Astrocyte (in vitro differentiated cells and primary cell): Measurements from ENCODE around the gene NLRP11.
"Not testable (repeated sequence)": the region's sequence is repeated elsewhere in the genome, so short reads cannot be mapped to it uniquely, and the experiment has no call there.

Experiments used
- EZH2 ChIP-seq: IDR thresholded peaks from 2 replicates; pipeline ENCODE4 v1.6.1; 2012; ENCODE audit warnings: mild to moderate bottlenecking, low read length, inconsistent platforms; ENCODE audit not compliant: insufficient read depth
- TF ChIP-seq, protein P1 (sequence below): IDR thresholded peaks from 2 replicates; pipeline ENCODE4 v1.5.1; 2011; ENCODE audit warnings: low read depth, mild to moderate bottlenecking, inconsistent platforms, low read length, moderate library complexity; ENCODE audit not compliant: insufficient read depth

DNA sequence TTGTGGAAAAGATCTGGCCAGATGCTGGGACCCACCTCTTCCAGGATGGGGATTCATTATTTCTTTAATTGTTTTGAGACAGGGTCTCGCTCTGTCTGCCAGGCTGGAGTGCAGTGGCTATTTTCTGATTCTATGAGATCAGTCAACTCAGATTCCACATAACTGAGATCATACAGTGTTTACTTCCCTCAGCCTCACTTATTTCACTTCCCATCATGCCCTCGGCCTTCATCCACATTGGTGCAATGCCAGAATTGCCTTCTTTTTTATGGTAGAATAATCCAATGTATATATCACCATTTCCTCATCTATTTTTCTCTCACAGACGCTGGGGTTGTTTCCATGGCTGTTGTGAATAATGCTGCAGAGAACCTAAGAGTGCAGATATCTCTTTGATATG, 62.2 kb downstream of the NLRP11 start:
- TF ChIP-seq, protein P1, sequence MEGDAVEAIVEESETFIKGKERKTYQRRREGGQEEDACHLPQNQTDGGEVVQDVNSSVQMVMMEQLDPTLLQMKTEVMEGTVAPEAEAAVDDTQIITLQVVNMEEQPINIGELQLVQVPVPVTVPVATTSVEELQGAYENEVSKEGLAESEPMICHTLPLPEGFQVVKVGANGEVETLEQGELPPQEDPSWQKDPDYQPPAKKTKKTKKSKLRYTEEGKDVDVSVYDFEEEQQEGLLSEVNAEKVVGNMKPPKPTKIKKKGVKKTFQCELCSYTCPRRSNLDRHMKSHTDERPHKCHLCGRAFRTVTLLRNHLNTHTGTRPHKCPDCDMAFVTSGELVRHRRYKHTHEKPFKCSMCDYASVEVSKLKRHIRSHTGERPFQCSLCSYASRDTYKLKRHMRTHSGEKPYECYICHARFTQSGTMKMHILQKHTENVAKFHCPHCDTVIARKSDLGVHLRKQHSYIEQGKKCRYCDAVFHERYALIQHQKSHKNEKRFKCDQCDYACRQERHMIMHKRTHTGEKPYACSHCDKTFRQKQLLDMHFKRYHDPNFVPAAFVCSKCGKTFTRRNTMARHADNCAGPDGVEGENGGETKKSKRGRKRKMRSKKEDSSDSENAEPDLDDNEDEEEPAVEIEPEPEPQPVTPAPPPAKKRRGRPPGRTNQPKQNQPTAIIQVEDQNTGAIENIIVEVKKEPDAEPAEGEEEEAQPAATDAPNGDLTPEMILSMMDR = not testable (repeated sequence)
- TF ChIP-seq EZH2 = not testable (repeated sequence)
